ENCODE measurements around the gene CPEB4.

The CPEB4 gene

DNA sequence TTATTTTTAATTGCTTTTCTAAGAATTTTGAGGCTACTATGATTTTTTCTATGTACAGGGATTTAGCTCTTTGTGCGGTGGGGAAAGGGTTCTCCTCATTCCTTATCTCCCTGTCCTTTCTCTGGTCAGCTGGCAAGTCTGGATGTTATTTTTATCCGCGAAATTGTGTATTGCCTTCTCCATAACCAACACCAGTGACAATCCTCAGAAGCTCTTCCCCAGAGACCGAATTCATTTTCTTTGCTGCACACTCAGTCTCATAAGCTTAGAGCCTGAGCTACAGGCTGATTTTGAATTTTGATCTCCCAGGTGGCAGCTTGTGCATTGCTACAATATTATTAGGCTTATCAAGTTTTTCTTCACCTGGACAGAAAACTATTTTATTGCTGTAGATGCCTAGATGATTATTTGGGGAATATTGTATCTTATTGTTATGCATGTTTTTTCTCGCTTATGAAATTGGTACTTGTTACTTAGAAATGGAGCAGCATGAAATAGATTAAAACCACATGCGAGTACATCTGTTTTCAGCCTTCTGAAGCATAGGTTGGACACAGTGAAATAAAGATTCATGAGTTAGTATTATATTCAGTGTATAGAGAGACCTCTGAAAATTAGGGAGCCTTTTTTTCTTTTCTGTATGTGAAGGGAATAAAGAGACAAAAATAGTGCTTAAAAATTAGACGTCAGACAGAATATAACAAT lies 27.3 kb downstream of the CPEB4 start:
- no peak for DNase-seq (ENCODE audit: low read depth)

DNA sequence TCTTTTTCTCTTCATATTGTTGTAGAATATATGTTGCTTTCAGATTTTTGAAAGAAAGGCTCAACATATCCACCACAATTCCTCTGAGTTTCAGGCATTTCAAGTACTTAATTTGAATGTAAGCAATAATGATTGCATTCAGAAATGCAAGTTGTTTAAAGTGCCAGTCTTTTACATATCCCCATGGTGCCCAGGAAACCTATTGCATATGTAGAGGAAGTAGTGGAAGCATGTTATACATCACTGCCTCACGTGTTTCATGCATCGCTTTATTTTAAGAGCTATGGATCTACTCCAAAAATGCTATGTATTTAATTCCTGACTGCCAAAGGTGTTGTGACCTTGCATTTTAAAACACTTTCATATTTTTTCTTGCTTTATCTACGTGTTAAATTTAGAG lies 28.1 kb downstream of the CPEB4 start:
- DNase-seq (ENCODE audit: low read depth), result no peak

DNA sequence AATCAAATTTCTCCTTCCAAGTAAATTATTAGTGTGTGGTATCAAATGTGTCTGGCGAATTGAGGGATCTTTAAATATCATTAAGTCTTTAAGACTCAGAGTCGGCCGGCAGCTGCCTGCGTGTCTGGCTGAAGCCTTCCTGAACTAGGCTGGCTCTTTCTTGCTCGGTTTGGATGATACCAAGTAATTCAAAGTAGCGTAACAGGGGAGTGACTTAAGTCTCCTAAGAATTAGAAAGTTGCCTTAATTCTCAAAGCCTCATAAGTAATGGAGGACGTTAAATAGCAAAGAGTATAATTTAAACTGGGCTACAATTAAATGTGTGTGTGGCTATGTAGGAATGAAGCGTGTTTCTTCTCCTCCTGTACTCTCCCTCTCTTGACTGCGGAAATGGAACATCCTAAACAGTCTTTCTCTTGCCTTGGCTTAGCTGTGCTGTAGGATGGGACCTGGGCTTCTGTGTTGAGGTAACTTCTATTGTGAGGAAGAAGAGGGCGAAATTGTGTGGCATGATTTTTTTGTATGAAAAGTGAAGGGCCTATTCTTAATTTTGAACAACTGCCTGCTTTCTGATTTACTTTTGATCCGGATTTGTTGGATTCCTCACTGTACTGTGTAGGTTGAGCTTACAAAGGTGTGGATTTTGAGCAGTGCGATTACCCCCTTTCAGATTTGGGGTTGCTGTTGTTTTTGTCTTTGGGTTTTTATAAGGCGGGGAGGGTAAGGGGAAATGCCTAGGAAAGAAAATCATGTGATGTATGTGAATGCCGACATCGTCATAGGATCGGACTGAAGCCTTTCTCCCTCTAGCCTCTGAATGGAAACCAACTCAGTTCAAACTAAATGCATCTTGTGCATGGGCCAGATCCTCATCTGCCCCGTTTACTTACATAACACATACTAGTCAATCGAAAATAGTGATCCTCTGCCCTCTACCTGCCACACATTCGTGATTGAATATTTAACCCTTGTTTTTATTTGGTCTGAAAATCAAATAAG lies 29.9 kb downstream of the CPEB4 start:
- DNase-seq (ENCODE audit: low read depth), result peak; percentile 62

DNA sequence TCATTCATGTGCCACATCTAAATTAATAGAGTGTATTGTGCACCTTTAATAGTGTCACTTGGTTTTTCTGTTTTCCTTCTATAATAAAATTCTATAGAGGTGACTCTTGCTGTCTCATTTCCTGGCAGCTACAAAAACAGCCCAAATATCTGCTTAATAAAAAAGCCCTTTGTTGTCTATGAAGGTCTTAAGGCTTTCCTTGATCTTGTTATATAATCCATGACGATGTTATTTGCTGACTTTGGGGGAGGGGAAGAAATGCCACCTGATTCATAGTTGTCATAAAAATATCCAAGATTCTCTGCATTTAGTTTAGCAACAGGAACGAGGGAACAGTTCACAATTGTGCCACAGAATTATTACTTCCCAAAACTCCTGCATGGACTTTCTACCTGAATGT lies 31.3 kb downstream of the CPEB4 start:
- no peak for DNase-seq (ENCODE audit: low read depth)

DNA sequence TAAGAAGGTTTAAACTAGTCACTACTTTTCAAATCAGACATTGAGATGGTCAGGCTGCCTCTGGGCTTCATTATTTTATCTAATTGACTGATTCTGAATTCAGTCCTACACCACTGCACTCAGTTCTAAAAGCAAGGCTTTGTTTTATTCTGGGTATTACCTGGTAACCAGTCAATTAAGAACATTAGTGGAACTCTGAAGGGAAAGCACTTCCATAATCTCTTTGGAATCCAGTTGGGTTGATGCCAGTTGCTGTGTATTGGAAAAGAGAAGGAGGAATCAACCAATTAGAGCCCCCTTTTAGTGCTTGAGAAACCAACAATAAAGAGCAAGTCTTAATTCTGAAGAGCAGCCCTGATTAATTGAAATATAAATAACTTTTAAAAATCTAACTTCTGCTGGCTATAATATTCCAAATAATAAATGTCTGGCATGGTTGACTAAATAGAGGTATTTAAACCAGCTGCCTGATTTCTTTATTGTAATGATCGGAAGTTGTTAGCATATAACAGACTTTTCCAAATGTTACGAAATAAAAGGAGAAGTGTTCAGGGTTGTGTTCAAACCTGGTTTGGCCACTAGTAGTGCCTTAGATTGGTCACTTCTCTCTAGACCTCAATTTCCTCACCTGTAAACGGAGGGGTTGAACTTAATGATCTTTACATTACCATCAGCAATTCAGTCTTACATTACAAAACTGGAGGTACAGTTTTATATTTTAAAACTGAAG lies 32.0 kb downstream of the CPEB4 start:
- no peak for DNase-seq (ENCODE audit: low read depth)

DNA sequence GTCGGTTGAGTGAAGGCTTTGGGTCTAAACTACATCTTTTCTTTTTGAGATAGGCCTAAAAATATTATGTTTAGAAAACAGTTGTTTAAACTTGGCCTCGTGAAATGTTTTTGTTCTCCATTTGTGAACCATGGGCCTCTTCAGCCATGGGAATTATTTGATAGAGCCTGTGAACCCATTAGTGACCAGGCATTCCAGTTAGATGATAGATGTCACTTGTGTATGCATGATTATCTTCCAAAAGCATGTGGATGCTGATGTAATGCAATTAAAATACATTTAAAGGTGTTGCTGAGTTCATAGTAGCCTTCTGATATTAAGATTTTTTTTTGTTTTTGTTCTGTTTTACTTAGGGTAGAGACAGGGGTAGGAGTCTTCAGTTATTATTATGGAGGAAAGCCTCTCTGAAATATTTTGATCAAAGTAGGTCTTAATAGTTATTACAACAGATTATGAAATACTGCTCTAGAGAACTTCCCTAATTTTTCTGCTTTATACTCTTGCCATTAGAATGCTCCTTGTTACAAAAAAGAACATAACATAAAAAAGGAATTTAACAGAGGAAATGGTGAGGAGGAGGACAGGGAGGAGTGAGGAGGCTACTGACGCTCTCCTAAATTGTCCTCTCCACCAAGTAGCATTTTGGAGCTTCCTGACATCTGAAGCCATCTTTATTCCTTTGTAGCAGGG lies 32.9 kb downstream of the CPEB4 start:
- no peak for DNase-seq (ENCODE audit: low read depth)

DNA sequence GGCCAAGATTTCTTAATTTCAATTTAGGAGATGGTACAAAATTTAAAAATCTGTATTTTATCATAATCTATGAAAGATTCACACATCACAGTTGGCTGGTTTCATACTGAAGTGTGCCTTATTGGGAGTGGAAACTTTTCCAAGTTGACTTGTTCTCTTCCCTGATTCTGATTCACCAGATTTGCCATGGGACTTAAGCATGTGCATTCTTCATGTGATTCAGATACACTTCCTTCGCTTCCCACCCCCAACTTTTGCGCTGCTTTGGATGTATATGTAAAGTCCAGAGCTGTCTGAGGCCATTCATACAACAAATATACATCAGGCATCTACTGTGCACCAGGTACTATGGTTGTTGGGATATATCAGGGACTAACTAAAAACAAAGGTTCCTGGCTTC lies 34.4 kb downstream of the CPEB4 start:
- no peak for DNase-seq (ENCODE audit: low read depth)

DNA sequence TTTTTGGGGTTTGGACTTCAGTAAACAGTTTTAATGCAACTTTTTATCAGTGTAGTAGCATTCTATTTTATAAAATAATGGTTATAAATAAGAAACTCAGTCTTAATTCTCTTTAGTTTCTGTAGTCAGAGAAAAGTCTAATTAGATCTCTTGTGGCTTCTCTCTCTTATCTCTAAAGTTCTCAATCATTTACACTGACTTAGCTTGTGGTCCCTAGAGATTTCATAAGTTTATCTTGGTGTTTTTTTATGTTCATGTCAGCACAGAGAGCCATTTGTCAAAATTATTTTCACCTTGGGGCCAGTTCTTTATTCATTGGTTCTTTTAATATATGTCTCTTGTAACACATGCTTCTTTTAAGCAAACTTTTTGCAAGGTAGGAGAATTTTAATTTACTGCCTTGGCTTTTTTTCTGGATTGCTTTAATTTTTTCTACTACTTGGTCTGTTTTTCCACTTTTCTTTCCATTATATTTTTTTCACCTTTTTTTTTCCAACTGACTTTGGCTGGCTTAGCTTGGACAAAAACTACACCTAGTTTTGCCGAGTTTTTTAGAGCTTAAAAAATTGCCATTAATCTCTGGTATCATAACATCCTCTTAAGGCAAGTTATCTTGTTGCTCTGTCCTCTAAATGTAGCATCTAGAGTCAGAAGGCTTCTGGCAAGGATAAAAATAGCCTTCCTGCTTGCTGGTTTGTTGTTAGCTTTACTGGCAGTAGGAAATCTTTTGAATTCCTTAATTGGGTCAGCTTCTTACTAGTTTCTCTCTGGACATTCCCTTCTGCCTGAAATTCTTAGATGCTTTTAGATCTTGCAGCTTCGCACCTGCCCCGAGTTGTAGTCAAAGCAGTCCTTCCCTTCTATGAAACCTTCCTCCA lies 35.3 kb downstream of the CPEB4 start:
- no peak for DNase-seq (ENCODE audit: low read depth)

DNA sequence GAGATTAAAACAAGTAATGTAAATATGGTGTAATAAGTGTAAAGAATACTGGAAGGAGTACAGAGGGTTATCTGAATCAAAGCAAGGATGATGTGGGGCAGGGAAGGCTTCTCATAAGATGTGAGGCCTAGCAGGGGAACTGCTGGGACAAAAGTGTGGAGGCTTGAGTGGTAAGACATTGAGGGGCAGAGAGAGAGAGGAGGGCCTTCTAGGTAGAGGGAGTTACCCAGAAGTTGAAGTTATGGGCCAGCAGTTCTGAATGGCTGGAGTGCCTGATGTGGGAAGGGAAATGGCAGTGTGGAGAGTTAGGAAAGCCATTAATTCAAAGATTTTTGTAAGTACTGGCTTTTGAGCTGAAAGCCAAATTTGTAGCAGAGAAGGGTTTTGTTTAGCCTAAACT lies 36.8 kb downstream of the CPEB4 start:
- DNase-seq (ENCODE audit: low read depth), result no peak

DNA sequence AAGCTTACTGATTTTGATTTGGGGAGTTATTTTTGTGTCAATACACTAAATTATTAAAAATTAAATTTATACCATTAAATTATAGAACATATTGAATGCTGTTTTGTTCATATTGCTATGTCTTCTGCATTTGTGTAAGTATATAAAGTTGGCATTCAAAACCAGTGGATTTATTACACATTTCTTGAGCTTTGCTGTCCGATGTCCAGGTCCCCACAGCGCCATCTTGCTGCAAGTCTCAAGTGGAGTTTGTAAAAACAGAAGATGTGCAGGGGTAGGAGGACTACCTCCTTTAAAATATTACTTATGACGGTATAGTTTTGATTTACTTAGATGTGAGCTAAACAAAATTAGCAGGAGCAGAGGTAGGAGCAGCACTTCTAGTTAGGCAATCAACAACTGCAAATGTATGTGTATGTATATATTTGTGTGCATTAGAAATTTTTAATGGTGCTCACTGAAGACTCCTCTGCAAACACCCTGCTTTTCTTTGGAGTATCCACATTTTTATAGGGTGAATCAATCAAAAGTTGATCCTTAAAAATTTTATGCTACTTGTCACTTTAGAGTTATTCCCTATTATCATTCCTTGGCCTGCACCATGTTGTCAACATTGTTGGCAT lies 37.4 kb downstream of the CPEB4 start:
- no peak for DNase-seq (ENCODE audit: low read depth)

DNA sequence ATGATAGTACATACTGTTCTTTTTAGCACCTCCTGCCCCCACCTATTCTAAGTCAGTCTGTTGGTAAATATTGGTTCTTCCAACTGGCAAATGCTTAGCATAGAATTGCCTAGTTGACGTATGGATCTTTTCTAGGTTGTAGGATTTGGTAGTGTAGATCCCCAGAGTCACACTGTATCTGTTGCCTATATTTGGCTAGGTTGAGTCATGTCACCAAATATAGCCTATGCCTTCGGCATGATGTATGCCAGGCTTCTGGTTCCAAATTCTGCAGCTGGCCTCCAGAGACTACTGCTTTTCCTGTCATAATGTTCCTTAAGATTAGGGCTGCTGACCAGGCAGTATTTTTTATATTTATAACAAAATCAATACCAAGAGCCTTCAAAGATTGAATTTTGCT lies 38.2 kb downstream of the CPEB4 start:
- DNase-seq (ENCODE audit: low read depth), result no peak

DNA sequence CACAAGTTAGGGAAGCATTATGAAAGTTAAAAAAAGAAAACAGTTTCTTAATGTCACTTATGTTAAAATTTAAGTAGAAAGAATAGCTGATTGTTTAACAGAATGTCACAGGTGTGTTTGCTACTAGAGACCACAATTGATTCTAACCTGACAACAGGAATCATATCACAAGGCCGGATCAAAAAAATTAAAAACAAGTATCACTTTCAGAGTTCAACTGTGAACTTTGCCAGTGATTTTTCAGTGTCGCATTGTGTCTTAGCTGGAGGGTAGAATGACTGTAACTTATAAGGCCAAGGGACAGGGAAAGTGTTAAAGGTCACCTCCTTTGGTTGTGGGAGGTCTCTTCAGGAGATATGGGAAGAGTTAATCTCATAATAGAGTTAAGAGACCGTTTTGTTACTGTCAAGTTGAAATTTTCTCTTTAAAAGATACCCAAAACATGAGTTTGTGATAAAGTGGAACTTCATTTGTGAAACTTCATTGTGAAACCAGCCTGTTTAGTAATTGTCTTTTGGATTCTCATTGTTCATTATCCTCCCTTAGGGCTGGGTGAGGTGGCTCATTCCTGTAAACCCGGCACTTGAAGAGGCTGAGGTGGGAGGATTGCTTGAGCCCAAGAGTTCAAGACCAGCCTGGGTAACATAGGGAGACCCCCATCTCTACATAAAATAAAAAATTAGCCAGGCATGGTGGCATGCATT lies 40.9 kb downstream of the CPEB4 start:
- no peak for DNase-seq (ENCODE audit: low read depth)

DNA sequence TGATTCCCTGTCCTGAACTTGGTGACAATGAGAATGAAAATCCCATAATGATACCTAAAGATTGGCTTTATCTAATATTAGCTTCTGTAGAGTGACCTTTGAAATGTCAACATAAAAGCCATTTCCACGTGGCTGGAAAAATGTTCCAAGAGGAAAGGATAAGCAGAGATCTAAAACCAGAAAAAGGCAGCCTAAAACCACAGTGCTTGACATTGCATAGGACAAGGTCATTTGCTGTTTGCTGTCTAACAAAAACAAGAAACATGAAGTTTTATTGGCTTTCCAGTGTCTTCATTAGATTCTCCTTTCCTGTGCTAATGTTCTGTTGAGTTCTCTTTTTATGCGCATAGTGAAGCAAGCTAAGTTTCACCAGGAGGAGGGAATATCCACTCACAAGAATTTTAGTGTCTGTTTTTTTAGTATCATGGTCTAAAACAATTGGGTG lies 44.6 kb downstream of the CPEB4 start:
- DNase-seq (ENCODE audit: low read depth), result no peak

DNA sequence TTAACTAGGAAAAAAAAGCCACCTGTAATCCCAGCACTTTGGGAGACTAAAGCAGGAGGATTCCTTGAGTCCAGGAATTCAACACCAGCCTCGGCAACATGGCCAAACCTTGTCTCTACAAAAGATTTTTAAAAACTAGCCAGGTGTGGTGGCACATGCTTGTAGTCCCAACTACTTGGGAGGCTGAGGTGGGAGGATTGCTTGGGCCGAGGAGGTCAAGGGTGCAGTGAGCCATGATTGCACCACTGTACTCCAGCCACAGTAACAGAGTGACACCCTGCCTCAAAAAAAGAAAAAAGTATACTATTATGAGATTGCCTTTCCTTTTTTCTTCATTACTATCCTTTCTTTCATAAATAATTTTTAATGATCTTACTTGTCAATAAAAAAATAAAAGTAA lies 45.8 kb downstream of the CPEB4 start:
- no peak for DNase-seq (ENCODE audit: low read depth)

DNA sequence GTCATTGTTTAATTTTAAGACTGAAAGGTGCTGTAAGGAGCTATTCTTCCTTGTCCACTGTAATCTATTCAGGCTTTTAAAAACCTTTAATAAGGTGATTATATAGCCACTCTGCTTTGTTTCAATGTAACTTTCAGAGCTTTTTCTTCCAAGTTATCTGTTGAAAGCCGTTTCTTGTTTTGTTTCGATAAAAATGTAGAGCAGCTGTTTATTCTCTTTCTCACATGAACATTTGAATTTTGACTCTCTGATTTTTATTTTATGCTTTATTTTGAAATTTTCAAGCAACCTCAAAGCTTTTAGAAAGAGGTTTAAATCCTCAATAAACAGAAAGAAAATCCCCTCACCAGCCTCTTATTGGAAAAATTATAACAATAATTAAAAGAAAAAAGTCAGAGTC lies 47.2 kb downstream of the CPEB4 start:
- DNase-seq (ENCODE audit: low read depth), result no peak

DNA sequence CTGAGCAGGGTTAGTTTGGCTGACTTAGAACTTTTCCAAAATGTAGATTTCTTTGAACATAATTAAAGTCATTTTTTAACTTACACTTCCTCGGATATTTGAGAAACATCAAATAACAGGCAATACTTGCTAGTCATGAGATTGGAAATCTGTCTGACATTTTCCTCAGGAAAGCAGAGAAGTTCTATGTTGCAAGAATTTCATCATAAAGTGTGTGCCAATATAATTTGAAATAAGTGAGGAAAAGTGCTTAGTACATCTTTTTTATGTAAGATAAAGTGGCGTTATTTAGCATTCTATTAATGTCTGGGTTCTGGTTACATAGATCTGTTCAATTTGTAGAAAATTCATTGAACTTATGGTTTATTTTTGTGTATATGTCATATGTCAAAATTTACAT lies 52.1 kb downstream of the CPEB4 start:
- DNase-seq (ENCODE audit: low read depth), result no peak

DNA sequence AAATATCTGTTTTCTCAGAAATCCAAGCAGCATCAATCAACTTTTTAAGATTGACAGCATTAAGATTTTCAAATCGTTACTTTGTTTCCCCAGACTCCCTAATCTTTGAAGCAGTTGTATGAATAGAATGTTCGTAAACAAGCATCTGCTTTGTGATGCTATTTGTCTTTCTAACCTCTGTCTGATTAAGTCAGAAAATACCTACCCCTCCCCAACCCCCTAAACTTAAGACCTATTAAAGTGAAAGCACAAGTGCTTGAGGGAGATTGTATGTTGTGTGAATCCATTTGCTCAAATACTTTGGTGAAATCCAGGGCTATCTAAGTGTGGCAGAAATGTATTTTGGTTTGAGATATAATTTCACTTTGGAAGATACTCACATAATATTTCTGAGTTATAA lies 53.0 kb downstream of the CPEB4 start:
- DNase-seq (ENCODE audit: low read depth), result no peak

DNA sequence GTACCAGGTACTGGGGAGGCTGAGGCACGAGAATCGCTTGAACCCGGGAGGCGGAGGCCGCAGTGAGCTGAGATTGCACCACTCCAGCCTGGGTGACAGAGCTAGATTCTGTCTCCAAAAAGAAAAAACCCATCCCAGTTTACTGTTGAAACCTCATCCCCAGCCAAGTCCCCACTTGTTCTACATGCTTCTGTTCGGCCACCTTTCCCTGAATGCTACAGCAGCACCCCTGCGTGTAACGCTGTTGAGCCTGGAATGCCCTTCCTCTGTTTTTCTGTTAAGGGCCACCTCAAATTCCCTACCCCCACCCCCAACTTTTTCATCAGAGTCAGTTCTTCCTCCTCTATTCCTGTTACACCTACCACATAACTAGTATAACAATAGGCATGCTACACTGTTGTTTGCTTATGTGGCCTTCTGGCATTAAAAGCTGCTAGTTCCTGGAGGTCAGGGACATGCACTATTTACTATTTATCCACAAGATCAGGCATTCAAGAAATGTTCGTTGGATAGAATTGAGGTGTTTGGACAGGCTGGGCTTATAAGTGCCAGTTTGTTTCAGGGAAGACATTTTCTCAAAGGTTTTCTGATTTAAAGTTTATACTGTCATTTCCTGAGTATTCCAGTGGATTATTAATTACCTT lies 53.7 kb downstream of the CPEB4 start:
- DNase-seq (ENCODE audit: low read depth), result no peak

DNA sequence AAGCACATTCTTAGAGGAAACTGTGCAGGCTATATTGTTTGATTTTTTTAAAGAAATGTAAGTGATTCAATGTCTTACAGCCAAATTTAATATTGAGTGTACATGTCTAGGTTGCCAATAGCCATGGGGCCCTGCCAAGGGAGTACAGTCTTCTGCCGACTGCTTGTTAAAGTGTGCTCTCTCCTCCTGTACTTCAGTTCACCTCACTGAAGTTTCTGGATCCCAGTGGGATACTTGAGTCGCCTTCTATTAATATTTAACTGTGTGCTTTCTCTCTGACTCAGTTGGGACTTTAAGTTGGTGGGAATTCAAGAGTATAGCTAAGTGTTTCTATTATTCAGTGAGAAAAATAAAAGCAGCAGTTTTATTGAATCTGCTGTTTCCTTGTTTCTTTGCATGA lies 56.4 kb downstream of the CPEB4 start:
- DNase-seq (ENCODE audit: low read depth), result no peak
